SK-N-SH (cell line): ENCODE results near the gene PLA2G2D. TPM values are rescaled to one million over a fixed set of nuclear protein-coding genes. Genes with fewer than 3 reads are reported as not detected.

ENCODE experiments used
- CTCF ChIA-PET: fragments of 300-600, 350-600 bp; formaldehyde crosslinking; extraction: SDS; loops from one replicate; lab custom pipeline; 2021; lab: Yijun Ruan, JAX
- POLR2A ChIA-PET: fragments of 350-600 bp; sonication (Branson Sonifier 250); formaldehyde crosslinking; extraction: SDS; loops from one replicate; lab custom pipeline; 2020; ENCODE audit warnings: antibody characterized with exemption, inconsistent platforms; lab: Yijun Ruan, JAX
- DNase-seq: peaks from one replicate; pipeline ENCODE4 v3.0.0; 2012
- H2AFZ ChIP-seq: fragments of 200-600 bp; sonication (generic); 2 replicates; pipeline ENCODE4 v1.8.1; 2016; ENCODE audit warnings: antibody characterized with exemption, mild to moderate bottlenecking, low read depth
- H3F3A ChIP-seq: fragments of 200-600 bp; sonication (generic); replicated peaks from 2 replicates; pipeline ENCODE3; 2016; ENCODE audit warnings: antibody characterized with exemption, mild to moderate bottlenecking; ENCODE audit not compliant: insufficient read depth
- H3K27ac ChIP-seq, 2 experiments: fragments of 200-500 bp in 1 of 2; fragments of 200-600 bp in 1 of 2; sonication (Bioruptor generic) in 1 of 2; sonication (generic), shearing (Covaris generic) in 1 of 2; 2 replicates each; pipeline versions ENCODE4 v1.5.1 to v1.6.1; 2014 to 2016; ENCODE audit warnings: low read depth in 2 of 2, inconsistent platforms in 1 of 2, low read length in 1 of 2, mild to moderate bottlenecking in 1 of 2, mixed read lengths in 1 of 2
- H3K27me3 ChIP-seq: fragments of 200-600 bp; sonication (generic), shearing (Covaris generic); 2 replicates; pipeline ENCODE4 v1.6.1; 2016; ENCODE audit warnings: mixed run types; ENCODE audit not compliant: insufficient read depth
- H3K36me3 ChIP-seq, 2 experiments: fragments of 200-500 bp in 1 of 2; fragments of 200-600 bp in 1 of 2; sonication (Bioruptor generic) in 1 of 2; sonication (generic) in 1 of 2; replicated peaks in 1 of 2; 2 replicates each; pipeline versions ENCODE3 to v1.5.1; 2014 to 2016; ENCODE audit warnings: low read length in 1 of 2, mild to moderate bottlenecking in 1 of 2; ENCODE audit not compliant: insufficient read depth in 2 of 2, control insufficient read depth in 1 of 2
- H3K4me1 ChIP-seq, 2 experiments: fragments of 200-500 bp in 1 of 2; fragments of 200-600 bp in 1 of 2; sonication (Bioruptor generic) in 1 of 2; sonication (generic), shearing (Covaris generic) in 1 of 2; 2 replicates each; pipeline versions ENCODE4 v1.5.1 to v1.6.1; 2014 to 2016; ENCODE audit warnings: low read depth in 1 of 2, low read length in 1 of 2, mixed run types in 1 of 2; ENCODE audit not compliant: insufficient read depth in 2 of 2, control insufficient read depth in 1 of 2
- H3K4me2 ChIP-seq: fragments of 200-600 bp; sonication (generic), shearing (Covaris generic); 2 replicates; pipeline ENCODE4 v1.6.1; 2017; ENCODE audit warnings: mixed run types
- H3K4me3 ChIP-seq, 2 experiments: fragments of 200-500 bp in 1 of 2; fragments of 200-600 bp in 1 of 2; sonication (Bioruptor generic) in 1 of 2; sonication (generic), shearing (Covaris generic) in 1 of 2; 2 replicates each; pipeline versions ENCODE4 v1.5.1 to v1.8.1; 2014 to 2016; ENCODE audit warnings: low read depth in 2 of 2, inconsistent platforms in 1 of 2, low read length in 1 of 2, mild to moderate bottlenecking in 1 of 2, mixed read lengths in 1 of 2, moderate library complexity in 1 of 2
- H3K79me2 ChIP-seq: fragments of 200-600 bp; sonication (generic); 2 replicates; pipeline ENCODE4 v1.8.1; 2017; ENCODE audit warnings: mild to moderate bottlenecking; ENCODE audit not compliant: insufficient read depth
- H3K9ac ChIP-seq: fragments of 200-600 bp; sonication (generic); 2 replicates; pipeline ENCODE4 v1.6.1; 2017; ENCODE audit warnings: mixed run types
- H3K9me2 ChIP-seq: fragments of 200-600 bp; sonication (generic); 2 replicates; pipeline ENCODE4 v1.6.1; 2017; ENCODE audit warnings: mixed run types
- H3K9me3 ChIP-seq: fragments of 200-600 bp; sonication (generic); 2 replicates; pipeline ENCODE4 v1.6.1; 2017; ENCODE audit warnings: mixed run types, mild to moderate bottlenecking, moderate library complexity
- H4K20me1 ChIP-seq: fragments of 200-600 bp; sonication (generic); 2 replicates; pipeline ENCODE4 v1.6.1; 2017; ENCODE audit warnings: mild to moderate bottlenecking, mixed run types; ENCODE audit not compliant: insufficient read depth
- ELF1 ChIP-seq: IDR thresholded peaks from 2 replicates; pipeline ENCODE4 v1.4.0; 2012
- EP300 ChIP-seq, 2 experiments: IDR thresholded peaks; 2 replicates each; pipeline versions ENCODE4 v1.4.0 to v1.6.1; 2012; ENCODE audit warnings: borderline replicate concordance in 1 of 2, low read depth in 1 of 2, low read length in 1 of 2
- FOXJ3 ChIP-seq: sonication (generic); formaldehyde crosslinking; IDR thresholded peaks from 2 replicates; pipeline ENCODE4 v1.5.1; 2020; ENCODE audit warnings: mild to moderate bottlenecking, missing genetic modification reagents
- GABPA ChIP-seq: IDR thresholded peaks from 2 replicates; pipeline ENCODE4 v1.4.0; 2012; ENCODE audit warnings: low read depth, mild to moderate bottlenecking
- GATA2 ChIP-seq: sonication (generic); formaldehyde crosslinking; IDR thresholded peaks from 2 replicates; pipeline ENCODE4 v1.5.0; 2020; ENCODE audit warnings: mild to moderate bottlenecking, missing genetic modification reagents
- MXI1 ChIP-seq: IDR thresholded peaks from 2 replicates; pipeline ENCODE4 v1.6.1; 2012; ENCODE audit warnings: mild to moderate bottlenecking, low read depth, low read length, improper control_type of control experiment
- NFIC ChIP-seq: IDR thresholded peaks from 2 replicates; pipeline ENCODE4 v1.4.0; 2012; ENCODE audit warnings: borderline replicate concordance
- NRF1 ChIP-seq: IDR thresholded peaks from 2 replicates; pipeline ENCODE4 v1.6.1; 2012; ENCODE audit warnings: low read depth, mild to moderate bottlenecking, low read length
- POLR2AphosphoS5 ChIP-seq: IDR thresholded peaks from 2 replicates; pipeline ENCODE4 v1.6.1; 2012; ENCODE audit warnings: low read depth, low read length
- TEAD4 ChIP-seq: IDR thresholded peaks from 2 replicates; pipeline ENCODE4 v1.4.0; 2012; ENCODE audit warnings: mild to moderate bottlenecking, borderline replicate concordance; ENCODE audit not compliant: insufficient read depth
- YY1 ChIP-seq: IDR thresholded peaks from 2 replicates; pipeline ENCODE4 v1.4.0; 2012; ENCODE audit warnings: low read depth, mild to moderate bottlenecking
- WGBS: methylation state at CpG from one replicate; pipeline ENCODE4 v1.1.6; 2017; ENCODE audit warnings: low lambda C conversion rate; 5-methylcytosine and 5-hydroxymethylcytosine counted together
- polyA plus RNA-seq, 3 experiments: library from polyadenylated mRNA; depleted of rRNA; stranded (reverse); fragments of >200 nt; gene quantifications; 2 replicates each; pipeline ENCODE4 v1.2.3, GENCODE V29; 2012
- TF ChIP-seq, protein P1 (sequence below): fragments of 150-350 bp; IDR thresholded peaks from 2 replicates; pipeline ENCODE4 v1.6.1; 2016; ENCODE audit warnings: mild to moderate bottlenecking, low read depth, low read length
- TF ChIP-seq, protein P2 (sequence below): IDR thresholded peaks from 2 replicates; pipeline ENCODE4 v1.4.0; 2012; ENCODE audit warnings: low read depth
- TF ChIP-seq, protein P3 (sequence below): IDR thresholded peaks from 2 replicates; pipeline ENCODE4; 2012
- TF ChIP-seq, protein P4 (sequence below): IDR thresholded peaks from 2 replicates; pipeline ENCODE4 v1.4.0; 2012; ENCODE audit warnings: low read depth, borderline replicate concordance
- TF ChIP-seq, protein P5 (sequence below): fragments of 150-350 bp; IDR thresholded peaks from 2 replicates; pipeline ENCODE4 v1.6.1; 2017; ENCODE audit warnings: antibody characterized with exemption, low read length, low read depth, borderline replicate concordance

Gene PLA2G2D
- polyA plus RNA-seq, 1 of the 3 experiments (the other 2 are of a cell fraction): not detected

DNA sequence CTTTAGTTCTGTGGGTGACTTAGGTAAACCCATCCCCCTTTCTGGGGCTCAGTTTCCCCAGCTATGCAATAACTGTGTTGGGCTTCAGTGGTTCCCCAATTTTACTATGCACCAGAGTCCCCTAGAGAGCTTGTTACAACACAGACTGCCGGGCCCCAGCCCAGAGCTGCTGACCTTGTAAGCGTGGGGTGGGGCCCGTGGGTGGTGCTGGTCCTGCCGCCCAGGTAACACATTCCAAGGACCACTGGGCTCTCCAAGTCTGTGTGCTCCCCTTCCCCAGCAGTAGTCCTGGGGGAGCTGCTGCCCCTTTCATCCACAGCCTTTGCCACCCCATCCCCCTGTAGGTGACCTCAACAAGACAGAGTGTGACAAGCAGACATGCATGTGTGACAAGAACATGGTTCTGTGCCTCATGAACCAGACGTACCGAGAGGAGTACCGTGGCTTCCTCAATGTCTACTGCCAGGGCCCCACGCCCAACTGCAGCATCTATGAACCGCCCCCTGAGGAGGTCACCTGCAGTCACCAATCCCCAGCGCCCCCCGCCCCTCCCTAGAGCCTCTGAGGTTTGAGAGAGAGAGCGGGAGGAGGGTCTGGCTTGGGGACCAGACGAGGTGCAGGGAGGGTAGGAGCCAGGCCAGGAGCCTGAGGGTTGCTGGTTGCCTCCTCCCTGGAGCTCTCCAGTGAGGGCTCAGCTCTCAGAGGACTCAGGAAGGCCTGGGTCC lies 28.7 kb upstream of the PLA2G2D start:
- CTCF ChIA-PET: interaction anchor here (1.8 to 17.8 kb wide), 3 partner anchors 15 to 232 kb away, joined by 4 to 243 read pairs (median 103); partner anchors contain the start of gene PLA2G2E
- TF ChIP-seq TEAD4 (no peak), GATA2 (no peak), MXI1 (no peak)
- TF ChIP-seq, protein P1, sequence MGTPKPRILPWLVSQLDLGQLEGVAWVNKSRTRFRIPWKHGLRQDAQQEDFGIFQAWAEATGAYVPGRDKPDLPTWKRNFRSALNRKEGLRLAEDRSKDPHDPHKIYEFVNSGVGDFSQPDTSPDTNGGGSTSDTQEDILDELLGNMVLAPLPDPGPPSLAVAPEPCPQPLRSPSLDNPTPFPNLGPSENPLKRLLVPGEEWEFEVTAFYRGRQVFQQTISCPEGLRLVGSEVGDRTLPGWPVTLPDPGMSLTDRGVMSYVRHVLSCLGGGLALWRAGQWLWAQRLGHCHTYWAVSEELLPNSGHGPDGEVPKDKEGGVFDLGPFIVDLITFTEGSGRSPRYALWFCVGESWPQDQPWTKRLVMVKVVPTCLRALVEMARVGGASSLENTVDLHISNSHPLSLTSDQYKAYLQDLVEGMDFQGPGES: no peak

DNA sequence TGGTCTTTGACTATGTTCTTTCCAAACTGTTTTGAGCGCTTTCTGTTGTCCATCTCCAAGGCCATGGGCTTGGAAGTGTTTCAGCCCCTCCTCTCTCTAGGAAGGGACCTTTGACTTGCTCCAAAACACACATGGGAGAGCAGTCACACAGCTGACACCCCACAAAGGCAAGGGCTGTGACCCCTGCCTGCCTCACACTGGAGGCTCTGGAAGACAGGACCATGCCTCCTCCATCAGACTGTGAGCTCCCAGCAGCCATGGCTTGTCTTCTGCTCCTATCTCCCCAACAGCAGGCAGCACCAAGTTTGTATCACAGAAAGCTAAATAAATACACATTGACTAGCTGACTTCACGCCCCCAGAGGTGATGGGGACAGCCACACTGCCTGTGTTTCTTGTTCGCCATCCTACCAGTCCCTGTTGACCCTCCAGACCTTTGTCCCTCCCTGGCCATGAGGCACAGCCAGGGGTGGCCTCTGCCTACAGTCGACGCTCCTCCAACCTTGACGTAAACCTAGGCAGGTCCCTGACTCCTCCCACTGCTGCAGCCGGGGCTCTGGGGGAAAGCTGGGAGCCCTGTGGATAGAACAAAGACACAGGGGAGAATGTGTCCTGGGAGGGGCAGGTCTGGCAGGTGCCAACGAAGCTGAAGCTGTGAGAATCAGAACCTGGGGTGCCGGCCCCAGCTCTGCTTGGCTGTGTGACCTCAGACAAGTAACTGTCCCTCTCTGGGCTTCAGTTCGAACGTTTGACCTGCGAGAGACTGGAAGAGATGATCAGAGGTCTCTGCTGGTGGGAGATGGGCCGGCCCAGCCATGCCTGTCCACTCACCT lies 24.6 kb upstream of the PLA2G2D start:
- Histone ChIP-seq H3K9me2 (no peaks in the 10 kb centered on the region), H3K79me2 (no peaks in the 10 kb centered on the region), H3K9me3 (no peaks in the 10 kb centered on the region), H3K36me3 (no peaks in the 10 kb centered on the region), H3K9ac (no peak overlapping the region), H3K4me1 (no peaks in the 10 kb centered on the region), H3K27me3 (no peaks in the 10 kb centered on the region; the same call in 1 of the 2 replicates), H3K27ac (no peak overlapping the region), H2AFZ (no peak overlapping the region), H3F3A (no peaks in the 10 kb centered on the region), H3K4me2 (no peak overlapping the region), H4K20me1 (no peaks in the 10 kb centered on the region), H3K4me3 (no peak overlapping the region)
- no peak for DNase-seq
- CTCF ChIA-PET: interaction anchor here (0.8 to 3.5 kb wide), 3 partner anchors 9 to 351 kb away, joined by 3 to 29 read pairs (median 11); no protein-coding TSS in a partner anchor
- WGBS: 50% methylated on average over 12 of the region's 13 CpGs
- TF ChIP-seq, protein P2, sequence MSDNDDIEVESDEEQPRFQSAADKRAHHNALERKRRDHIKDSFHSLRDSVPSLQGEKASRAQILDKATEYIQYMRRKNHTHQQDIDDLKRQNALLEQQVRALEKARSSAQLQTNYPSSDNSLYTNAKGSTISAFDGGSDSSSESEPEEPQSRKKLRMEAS: no peak
- TF ChIP-seq, protein P3, sequence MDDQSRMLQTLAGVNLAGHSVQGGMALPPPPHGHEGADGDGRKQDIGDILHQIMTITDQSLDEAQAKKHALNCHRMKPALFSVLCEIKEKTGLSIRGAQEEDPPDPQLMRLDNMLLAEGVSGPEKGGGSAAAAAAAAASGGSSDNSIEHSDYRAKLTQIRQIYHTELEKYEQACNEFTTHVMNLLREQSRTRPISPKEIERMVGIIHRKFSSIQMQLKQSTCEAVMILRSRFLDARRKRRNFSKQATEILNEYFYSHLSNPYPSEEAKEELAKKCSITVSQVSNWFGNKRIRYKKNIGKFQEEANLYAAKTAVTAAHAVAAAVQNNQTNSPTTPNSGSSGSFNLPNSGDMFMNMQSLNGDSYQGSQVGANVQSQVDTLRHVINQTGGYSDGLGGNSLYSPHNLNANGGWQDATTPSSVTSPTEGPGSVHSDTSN: no peak
- TF ChIP-seq EP300 (IDR thresholded peaks at IDR 0.05; ENCODE audit: borderline replicate concordance in 1 of 2, low read depth in 1 of 2, low read length in 1 of 2): no peak
- TF ChIP-seq, protein P4, sequence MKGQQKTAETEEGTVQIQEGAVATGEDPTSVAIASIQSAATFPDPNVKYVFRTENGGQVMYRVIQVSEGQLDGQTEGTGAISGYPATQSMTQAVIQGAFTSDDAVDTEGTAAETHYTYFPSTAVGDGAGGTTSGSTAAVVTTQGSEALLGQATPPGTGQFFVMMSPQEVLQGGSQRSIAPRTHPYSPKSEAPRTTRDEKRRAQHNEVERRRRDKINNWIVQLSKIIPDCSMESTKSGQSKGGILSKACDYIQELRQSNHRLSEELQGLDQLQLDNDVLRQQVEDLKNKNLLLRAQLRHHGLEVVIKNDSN: no peak
- no peak for TF ChIP-seq POLR2AphosphoS5
- no peak for TF ChIP-seq FOXJ3 (CRISPR knock-in tag)
- TF ChIP-seq, protein P5, sequence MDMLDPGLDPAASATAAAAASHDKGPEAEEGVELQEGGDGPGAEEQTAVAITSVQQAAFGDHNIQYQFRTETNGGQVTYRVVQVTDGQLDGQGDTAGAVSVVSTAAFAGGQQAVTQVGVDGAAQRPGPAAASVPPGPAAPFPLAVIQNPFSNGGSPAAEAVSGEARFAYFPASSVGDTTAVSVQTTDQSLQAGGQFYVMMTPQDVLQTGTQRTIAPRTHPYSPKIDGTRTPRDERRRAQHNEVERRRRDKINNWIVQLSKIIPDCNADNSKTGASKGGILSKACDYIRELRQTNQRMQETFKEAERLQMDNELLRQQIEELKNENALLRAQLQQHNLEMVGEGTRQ: no peak
- no peak for TF ChIP-seq GATA2
- TF ChIP-seq NRF1: no peak
- no peak for TF ChIP-seq GABPA
- TF ChIP-seq YY1: no peak
- TF ChIP-seq ELF1: no peak
- no peak for TF ChIP-seq NFIC
- POLR2A ChIA-PET: no interaction called here

More for the DNA sequence above, 28.7 kb upstream of the PLA2G2D start:
- DNase-seq: no peak
- no peaks in the 10 kb centered on the region for H3F3A ChIP-seq
- no peaks in the 10 kb centered on the region for H4K20me1 ChIP-seq
- H3K9me2 ChIP-seq: no peaks in the 10 kb centered on the region
- H3K4me1 ChIP-seq: peaks cover 0 to 5% of the 10 kb centered on the region in 2 experiments; a peak in 1 of 4 replicates
- 74% methylated on average over 11 of the region's 13 CpGs for WGBS
- H3K27ac ChIP-seq: no peak overlapping the region
- no peak overlapping the region for H3K4me3 ChIP-seq
- no peak overlapping the region for H2AFZ ChIP-seq
- H3K4me2 ChIP-seq: no peak overlapping the region
- no peak overlapping the region for H3K9ac ChIP-seq
- H3K27me3 ChIP-seq: no peaks in the 10 kb centered on the region; the same call in 1 of the 2 replicates
- POLR2A ChIA-PET: no interaction called here
- no peaks in the 10 kb centered on the region for H3K9me3 ChIP-seq
- no peaks in the 10 kb centered on the region for H3K36me3 ChIP-seq
- no peaks in the 10 kb centered on the region for H3K79me2 ChIP-seq
